ENCODE measurements around the gene CARTPT. TPM values are rescaled to one million over a fixed set of nuclear protein-coding genes. Genes with fewer than 3 reads are reported as not detected.
A peak's percentile ranks its signal among the peaks of the same experiment; 100 is the strongest.

The CARTPT gene
- total and polyA plus RNA-seq, 9 of the 15 experiments (the other 6 are each of a cell fraction or from before 2014, with no cell fraction given), result not detected

- no peak for TF ChIP-seq SIX5 (IDR thresholded peaks at IDR 0.05; ENCODE audit: borderline replicate concordance in 1 of 2, insufficient read depth in 1 of 2, low read depth in 1 of 2, low read length in 2 of 2)
- TF ChIP-seq, protein P1, sequence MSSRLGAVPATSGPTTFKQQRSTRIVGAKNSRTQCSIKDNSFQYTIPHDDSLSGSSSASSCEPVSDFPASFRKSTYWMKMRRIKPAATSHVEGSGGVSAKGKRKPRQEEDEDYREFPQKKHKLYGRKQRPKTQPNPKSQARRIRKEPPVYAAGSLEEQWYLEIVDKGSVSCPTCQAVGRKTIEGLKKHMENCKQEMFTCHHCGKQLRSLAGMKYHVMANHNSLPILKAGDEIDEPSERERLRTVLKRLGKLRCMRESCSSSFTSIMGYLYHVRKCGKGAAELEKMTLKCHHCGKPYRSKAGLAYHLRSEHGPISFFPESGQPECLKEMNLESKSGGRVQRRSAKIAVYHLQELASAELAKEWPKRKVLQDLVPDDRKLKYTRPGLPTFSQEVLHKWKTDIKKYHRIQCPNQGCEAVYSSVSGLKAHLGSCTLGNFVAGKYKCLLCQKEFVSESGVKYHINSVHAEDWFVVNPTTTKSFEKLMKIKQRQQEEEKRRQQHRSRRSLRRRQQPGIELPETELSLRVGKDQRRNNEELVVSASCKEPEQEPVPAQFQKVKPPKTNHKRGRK (tag; IDR thresholded peaks at IDR 0.05), result no peak
- TF ChIP-seq ZNF165 (CRISPR knock-in tag; IDR thresholded peaks at IDR 0.05; ENCODE audit: borderline replicate concordance), result no peak
- no peak for TF ChIP-seq THRAP3 (IDR thresholded peaks at IDR 0.05; ENCODE audit: borderline replicate concordance)
- TF ChIP-seq STAG1 (CRISPR knock-in tag; IDR thresholded peaks at IDR 0.05; ENCODE audit: borderline replicate concordance), result peak; percentile 63; the same call in 1 of the 2 replicates
- no peak for TF ChIP-seq NFIC (IDR thresholded peaks at IDR 0.05)
- no peak for TF ChIP-seq EGR1 (conservative IDR thresholded peaks at IDR 0.05)
- no peak for TF ChIP-seq IFI16 (CRISPR knock-in tag; IDR thresholded peaks at IDR 0.05)
- TF ChIP-seq, protein P2, sequence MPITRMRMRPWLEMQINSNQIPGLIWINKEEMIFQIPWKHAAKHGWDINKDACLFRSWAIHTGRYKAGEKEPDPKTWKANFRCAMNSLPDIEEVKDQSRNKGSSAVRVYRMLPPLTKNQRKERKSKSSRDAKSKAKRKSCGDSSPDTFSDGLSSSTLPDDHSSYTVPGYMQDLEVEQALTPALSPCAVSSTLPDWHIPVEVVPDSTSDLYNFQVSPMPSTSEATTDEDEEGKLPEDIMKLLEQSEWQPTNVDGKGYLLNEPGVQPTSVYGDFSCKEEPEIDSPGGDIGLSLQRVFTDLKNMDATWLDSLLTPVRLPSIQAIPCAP (CRISPR knock-in tag; IDR thresholded peaks at IDR 0.05; ENCODE audit: borderline replicate concordance), result no peak
- TF ChIP-seq, protein P3, sequence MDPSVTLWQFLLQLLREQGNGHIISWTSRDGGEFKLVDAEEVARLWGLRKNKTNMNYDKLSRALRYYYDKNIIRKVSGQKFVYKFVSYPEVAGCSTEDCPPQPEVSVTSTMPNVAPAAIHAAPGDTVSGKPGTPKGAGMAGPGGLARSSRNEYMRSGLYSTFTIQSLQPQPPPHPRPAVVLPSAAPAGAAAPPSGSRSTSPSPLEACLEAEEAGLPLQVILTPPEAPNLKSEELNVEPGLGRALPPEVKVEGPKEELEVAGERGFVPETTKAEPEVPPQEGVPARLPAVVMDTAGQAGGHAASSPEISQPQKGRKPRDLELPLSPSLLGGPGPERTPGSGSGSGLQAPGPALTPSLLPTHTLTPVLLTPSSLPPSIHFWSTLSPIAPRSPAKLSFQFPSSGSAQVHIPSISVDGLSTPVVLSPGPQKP (CRISPR knock-in tag; IDR thresholded peaks at IDR 0.05), result no peak
- no peak for TF ChIP-seq EZH2 (IDR thresholded peaks at IDR 0.05; ENCODE audit: borderline replicate concordance, low read depth, low read length)
- no peak for TF ChIP-seq POLR2G (IDR thresholded peaks at IDR 0.05; ENCODE audit: low read depth, low read length)
- TF ChIP-seq, protein P4, sequence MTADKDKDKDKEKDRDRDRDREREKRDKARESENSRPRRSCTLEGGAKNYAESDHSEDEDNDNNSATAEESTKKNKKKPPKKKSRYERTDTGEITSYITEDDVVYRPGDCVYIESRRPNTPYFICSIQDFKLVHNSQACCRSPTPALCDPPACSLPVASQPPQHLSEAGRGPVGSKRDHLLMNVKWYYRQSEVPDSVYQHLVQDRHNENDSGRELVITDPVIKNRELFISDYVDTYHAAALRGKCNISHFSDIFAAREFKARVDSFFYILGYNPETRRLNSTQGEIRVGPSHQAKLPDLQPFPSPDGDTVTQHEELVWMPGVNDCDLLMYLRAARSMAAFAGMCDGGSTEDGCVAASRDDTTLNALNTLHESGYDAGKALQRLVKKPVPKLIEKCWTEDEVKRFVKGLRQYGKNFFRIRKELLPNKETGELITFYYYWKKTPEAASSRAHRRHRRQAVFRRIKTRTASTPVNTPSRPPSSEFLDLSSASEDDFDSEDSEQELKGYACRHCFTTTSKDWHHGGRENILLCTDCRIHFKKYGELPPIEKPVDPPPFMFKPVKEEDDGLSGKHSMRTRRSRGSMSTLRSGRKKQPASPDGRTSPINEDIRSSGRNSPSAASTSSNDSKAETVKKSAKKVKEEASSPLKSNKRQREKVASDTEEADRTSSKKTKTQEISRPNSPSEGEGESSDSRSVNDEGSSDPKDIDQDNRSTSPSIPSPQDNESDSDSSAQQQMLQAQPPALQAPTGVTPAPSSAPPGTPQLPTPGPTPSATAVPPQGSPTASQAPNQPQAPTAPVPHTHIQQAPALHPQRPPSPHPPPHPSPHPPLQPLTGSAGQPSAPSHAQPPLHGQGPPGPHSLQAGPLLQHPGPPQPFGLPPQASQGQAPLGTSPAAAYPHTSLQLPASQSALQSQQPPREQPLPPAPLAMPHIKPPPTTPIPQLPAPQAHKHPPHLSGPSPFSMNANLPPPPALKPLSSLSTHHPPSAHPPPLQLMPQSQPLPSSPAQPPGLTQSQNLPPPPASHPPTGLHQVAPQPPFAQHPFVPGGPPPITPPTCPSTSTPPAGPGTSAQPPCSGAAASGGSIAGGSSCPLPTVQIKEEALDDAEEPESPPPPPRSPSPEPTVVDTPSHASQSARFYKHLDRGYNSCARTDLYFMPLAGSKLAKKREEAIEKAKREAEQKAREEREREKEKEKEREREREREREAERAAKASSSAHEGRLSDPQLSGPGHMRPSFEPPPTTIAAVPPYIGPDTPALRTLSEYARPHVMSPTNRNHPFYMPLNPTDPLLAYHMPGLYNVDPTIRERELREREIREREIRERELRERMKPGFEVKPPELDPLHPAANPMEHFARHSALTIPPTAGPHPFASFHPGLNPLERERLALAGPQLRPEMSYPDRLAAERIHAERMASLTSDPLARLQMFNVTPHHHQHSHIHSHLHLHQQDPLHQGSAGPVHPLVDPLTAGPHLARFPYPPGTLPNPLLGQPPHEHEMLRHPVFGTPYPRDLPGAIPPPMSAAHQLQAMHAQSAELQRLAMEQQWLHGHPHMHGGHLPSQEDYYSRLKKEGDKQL (CRISPR knock-in tag; IDR thresholded peaks at IDR 0.05; ENCODE audit: borderline replicate concordance), result no peak
- no peak for TF ChIP-seq LCOR (CRISPR knock-in tag; IDR thresholded peaks at IDR 0.05)
- TF ChIP-seq CHD4 (IDR thresholded peaks at IDR 0.05; ENCODE audit: insufficient read depth, insufficient replicate concordance, low read depth, low read length, poor library complexity, severe bottlenecking), result no peak
These were observed 38.8 kb downstream of the CARTPT start (continued) for GRCh38 chr5:71757590-71758543.

Measured in K562 (cell line).